Fibroblast of mammary gland (primary cell): ENCODE measurements around the gene ACTR1B.

Experiments used
- DNase-seq: peaks from one replicate; pipeline ENCODE4 v3.0.0-alpha.2; 2010; ENCODE audit warnings: low read depth
- H3K4me3 ChIP-seq: 2 replicates; pipeline ENCODE4 v1.5.1; 2011; ENCODE audit warnings: low read depth, mild to moderate bottlenecking, low read length, moderate library complexity; ENCODE audit not compliant: control insufficient read depth
- CTCF ChIP-seq: conservative IDR thresholded peaks from 2 replicates; pipeline ENCODE4 v1.5.1; 2011; ENCODE audit warnings: low read depth, low read length, inconsistent platforms; ENCODE audit not compliant: control insufficient read depth, insufficient read depth

ACTR1B gene

GRCh38 chr2:97659256-97660043 is 4.4 kb downstream of the ACTR1B start:
- H3K4me3 ChIP-seq, result no peak overlapping the region
- no peak for TF ChIP-seq CTCF
- DNase-seq, result no peak

GRCh38 chr2:97658691-97659157 is 5.1 kb downstream of the ACTR1B start:
- no peak for DNase-seq
- TF ChIP-seq CTCF, result no peak
- no peak overlapping the region for H3K4me3 ChIP-seq

GRCh38 chr2:97657986-97658690 is 5.7 kb downstream of the ACTR1B start:
- no peak for TF ChIP-seq CTCF
- no peak overlapping the region for H3K4me3 ChIP-seq
- no peak for DNase-seq

GRCh38 chr2:97656905-97657587 is 6.8 kb downstream of the ACTR1B start:
- no peak overlapping the region for H3K4me3 ChIP-seq
- no peak for DNase-seq
- TF ChIP-seq CTCF, result no peak

GRCh38 chr2:97656129-97656755 is 7.6 kb downstream of the ACTR1B start:
- H3K4me3 ChIP-seq, result no peak overlapping the region
- no peak for DNase-seq
- no peak for TF ChIP-seq CTCF

GRCh38 chr2:97654791-97655190 is 9.1 kb downstream of the ACTR1B start:
- TF ChIP-seq CTCF, result no peak
- H3K4me3 ChIP-seq, result no peak overlapping the region
- DNase-seq, result no peak
